GM18499 (cell line): ENCODE results near the gene CHD6.

Experiments used
- ATAC-seq: cut with Tn5 transposase; IDR thresholded peaks from one replicate; pipeline ENCODE4 v1.9.1; 2021; ENCODE audit warnings: moderate number of reproducible peaks; ENCODE audit not compliant: insufficient read depth, unreplicated experiment

Gene CHD6

GRCh38 chr20:41623625-41624375 lies 5.6 kb upstream of the CHD6 start:
- ATAC-seq, result no peak

GRCh38 chr20:41622584-41622983 lies 4.4 kb upstream of the CHD6 start:
- ATAC-seq, result no peak

- no peak for ATAC-seq
Observed at GRCh38 chr20:41621971-41622370, 3.8 kb upstream of the CHD6 start.

GRCh38 chr20:41621421-41621820 lies 3.2 kb upstream of the CHD6 start:
- no peak for ATAC-seq

GRCh38 chr20:41619360-41620100 lies 1.4 kb upstream of the CHD6 start:
- ATAC-seq, result no peak

GRCh38 chr20:41618807-41619311 lies 682 bp upstream of the CHD6 start:
- no peak for ATAC-seq

GRCh38 chr20:41617059-41617901 lies 897 bp downstream of the CHD6 start:
- no peak for ATAC-seq

- ATAC-seq, result no peak
Observed at GRCh38 chr20:41616228-41616627, 1.9 kb downstream of the CHD6 start.

- no peak for ATAC-seq
Observed at GRCh38 chr20:41615676-41616075, 2.5 kb downstream of the CHD6 start.

GRCh38 chr20:41615110-41615509 lies 3.1 kb downstream of the CHD6 start:
- no peak for ATAC-seq

GRCh38 chr20:41613321-41613720 lies 4.9 kb downstream of the CHD6 start:
- ATAC-seq, result no peak

GRCh38 chr20:41609474-41609873 lies 8.7 kb downstream of the CHD6 start:
- no peak for ATAC-seq

- ATAC-seq, result no peak
Observed at GRCh38 chr20:41608606-41609005, 9.6 kb downstream of the CHD6 start.

GRCh38 chr20:41607791-41608190 lies 10.4 kb downstream of the CHD6 start:
- ATAC-seq, result no peak

GRCh38 chr20:41604002-41604401 lies 14.2 kb downstream of the CHD6 start:
- ATAC-seq, result no peak

- ATAC-seq, result no peak
Observed at GRCh38 chr20:41601742-41602141, 16.4 kb downstream of the CHD6 start.

GRCh38 chr20:41600926-41601631 lies 17.1 kb downstream of the CHD6 start:
- ATAC-seq, result no peak

- no peak for ATAC-seq
Observed at GRCh38 chr20:41599699-41600104, 18.5 kb downstream of the CHD6 start.

- ATAC-seq, result no peak
Observed at GRCh38 chr20:41598719-41599118, 19.5 kb downstream of the CHD6 start.
